ENCODE measurements around the gene GNB1L. TPM values are rescaled to one million over a fixed set of nuclear protein-coding genes. Genes with fewer than 3 reads are reported as not detected.

Gene GNB1L
- total and polyA plus RNA-seq, 9 of the 15 experiments (the other 6 are each of a cell fraction or from before 2014, with no cell fraction given): 0.56 to 50.5 (median 10.2) TPM

DNA sequence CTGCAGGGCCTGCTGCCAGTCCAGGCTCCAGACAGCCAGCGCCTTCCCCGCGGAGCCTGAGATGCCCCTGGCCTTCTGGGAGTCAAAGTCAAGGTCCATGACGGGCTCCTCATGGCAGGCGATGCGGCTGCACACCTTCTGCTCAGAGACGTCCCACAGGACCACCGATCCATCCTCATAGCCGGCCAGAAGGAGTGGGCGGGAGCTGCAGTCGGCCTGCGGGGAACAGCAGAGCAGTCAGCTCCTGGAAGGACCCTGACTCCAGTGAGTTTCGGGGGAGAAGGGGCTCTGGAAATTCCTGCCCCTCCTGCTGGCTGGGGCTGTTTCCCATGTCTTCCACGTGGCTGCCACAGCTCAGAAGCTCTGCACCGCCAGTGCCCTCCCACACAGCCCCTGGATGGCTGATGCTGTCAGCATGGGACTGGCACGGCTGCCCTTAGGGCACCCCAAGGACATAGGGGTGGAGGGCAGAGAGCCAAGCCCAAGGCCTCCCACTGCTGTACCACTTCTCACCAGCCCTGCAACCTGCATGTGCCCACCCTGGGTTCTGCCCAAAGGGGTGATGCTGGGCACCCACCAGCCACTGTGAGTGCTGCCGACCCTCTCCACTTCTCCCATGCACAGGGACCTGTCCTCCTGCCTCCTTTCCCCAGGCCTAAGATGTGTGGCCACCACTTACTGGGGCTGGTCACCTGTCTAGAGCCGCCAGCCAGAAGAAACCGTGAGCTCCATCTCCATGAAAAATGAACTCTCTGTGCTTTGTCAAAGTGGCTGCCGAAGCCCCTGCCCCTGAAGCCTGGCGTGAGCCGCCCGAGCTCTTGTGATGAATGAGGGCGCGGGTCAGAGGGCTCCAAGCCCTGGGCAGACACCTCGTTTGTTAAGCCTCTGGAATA lies 52.4 kb downstream of the GNB1L start (continued):
- TF ChIP-seq, protein P1, sequence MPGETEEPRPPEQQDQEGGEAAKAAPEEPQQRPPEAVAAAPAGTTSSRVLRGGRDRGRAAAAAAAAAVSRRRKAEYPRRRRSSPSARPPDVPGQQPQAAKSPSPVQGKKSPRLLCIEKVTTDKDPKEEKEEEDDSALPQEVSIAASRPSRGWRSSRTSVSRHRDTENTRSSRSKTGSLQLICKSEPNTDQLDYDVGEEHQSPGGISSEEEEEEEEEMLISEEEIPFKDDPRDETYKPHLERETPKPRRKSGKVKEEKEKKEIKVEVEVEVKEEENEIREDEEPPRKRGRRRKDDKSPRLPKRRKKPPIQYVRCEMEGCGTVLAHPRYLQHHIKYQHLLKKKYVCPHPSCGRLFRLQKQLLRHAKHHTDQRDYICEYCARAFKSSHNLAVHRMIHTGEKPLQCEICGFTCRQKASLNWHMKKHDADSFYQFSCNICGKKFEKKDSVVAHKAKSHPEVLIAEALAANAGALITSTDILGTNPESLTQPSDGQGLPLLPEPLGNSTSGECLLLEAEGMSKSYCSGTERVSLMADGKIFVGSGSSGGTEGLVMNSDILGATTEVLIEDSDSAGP (CRISPR knock-in tag; IDR thresholded peaks at IDR 0.05): no peak
- TF ChIP-seq ZNF830 (CRISPR knock-in tag; IDR thresholded peaks at IDR 0.05) (no peak), TAF7 (tag; IDR thresholded peaks at IDR 0.05) (no peak), MAZ (CRISPR knock-in tag; conservative IDR thresholded peaks at IDR 0.05 in 1 of 2, IDR thresholded peaks at IDR 0.05 in 1 of 2) (no peak), ZNF23 (CRISPR knock-in tag; IDR thresholded peaks at IDR 0.05) (no peak), ILK (tag; IDR thresholded peaks at IDR 0.05; ENCODE audit: borderline replicate concordance, low read depth) (no peak), RBFOX2 (IDR thresholded peaks at IDR 0.05; ENCODE audit: low read depth, low read length) (peak; percentile 13; the same call in 1 of the 2 replicates), WHSC1 (IDR thresholded peaks at IDR 0.05; ENCODE audit: low read length) (peak; percentile 17), PHF21A (IDR thresholded peaks at IDR 0.05; ENCODE audit: borderline replicate concordance, low read depth) (no peak), POLR2AphosphoS2 (IDR thresholded peaks at IDR 0.05; ENCODE audit: low read length) (no peak), ZNF133 (CRISPR knock-in tag; IDR thresholded peaks at IDR 0.05) (no peak)
- TF ChIP-seq, protein P2, sequence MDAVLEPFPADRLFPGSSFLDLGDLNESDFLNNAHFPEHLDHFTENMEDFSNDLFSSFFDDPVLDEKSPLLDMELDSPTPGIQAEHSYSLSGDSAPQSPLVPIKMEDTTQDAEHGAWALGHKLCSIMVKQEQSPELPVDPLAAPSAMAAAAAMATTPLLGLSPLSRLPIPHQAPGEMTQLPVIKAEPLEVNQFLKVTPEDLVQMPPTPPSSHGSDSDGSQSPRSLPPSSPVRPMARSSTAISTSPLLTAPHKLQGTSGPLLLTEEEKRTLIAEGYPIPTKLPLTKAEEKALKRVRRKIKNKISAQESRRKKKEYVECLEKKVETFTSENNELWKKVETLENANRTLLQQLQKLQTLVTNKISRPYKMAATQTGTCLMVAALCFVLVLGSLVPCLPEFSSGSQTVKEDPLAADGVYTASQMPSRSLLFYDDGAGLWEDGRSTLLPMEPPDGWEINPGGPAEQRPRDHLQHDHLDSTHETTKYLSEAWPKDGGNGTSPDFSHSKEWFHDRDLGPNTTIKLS (IDR thresholded peaks at IDR 0.05; ENCODE audit: borderline replicate concordance, low read depth): no peak
